AG08396 (cell line): ENCODE data around the gene SP2.
A peak's percentile ranks its signal among the peaks of the same experiment; 100 is the strongest.

Source experiments
- DNase-seq: peaks from one replicate; pipeline ENCODE4 v3.0.0; 2012; ENCODE audit warnings: low spot score, mixed read lengths

SP2 gene

DNA sequence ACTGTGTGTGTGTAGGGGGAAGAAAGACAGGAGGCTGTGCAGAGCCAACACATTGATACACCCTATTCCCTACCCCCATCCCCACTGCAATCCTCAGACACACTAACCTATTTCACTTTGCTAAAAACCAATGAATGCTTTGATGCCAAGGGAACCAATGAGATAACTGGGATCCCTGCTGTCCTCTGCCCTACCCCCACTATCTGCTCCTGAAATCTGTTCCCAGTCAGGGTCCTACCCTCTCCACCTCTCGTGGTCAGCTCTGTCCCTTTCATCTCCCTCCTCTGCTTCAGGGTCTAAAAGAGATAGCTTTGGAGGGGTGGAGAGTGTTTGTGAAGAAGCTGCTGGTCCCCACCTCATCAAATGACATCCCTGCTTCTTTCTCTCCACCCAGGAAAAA lies 26.0 kb upstream of the SP2 start:
- DNase-seq = no peak

DNA sequence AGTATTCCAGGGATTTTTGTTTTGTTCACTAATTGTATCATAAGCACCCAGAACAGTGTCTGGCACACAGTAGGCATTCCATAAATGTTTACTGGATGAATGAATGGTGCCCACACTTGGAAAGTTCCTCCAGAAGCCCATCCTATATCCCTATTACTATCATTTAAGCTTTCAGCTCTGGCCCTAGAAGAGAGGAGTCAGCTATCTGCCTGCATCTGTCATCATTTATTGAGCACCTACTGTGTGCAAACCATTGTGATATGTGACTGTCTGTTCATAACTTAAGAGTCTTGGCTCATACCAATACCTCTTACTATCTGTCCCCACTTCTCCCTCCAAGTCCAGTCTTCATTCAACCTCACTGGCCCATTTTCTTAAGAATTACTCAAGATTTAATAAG lies 25.0 kb upstream of the SP2 start:
- no peak for DNase-seq

DNA sequence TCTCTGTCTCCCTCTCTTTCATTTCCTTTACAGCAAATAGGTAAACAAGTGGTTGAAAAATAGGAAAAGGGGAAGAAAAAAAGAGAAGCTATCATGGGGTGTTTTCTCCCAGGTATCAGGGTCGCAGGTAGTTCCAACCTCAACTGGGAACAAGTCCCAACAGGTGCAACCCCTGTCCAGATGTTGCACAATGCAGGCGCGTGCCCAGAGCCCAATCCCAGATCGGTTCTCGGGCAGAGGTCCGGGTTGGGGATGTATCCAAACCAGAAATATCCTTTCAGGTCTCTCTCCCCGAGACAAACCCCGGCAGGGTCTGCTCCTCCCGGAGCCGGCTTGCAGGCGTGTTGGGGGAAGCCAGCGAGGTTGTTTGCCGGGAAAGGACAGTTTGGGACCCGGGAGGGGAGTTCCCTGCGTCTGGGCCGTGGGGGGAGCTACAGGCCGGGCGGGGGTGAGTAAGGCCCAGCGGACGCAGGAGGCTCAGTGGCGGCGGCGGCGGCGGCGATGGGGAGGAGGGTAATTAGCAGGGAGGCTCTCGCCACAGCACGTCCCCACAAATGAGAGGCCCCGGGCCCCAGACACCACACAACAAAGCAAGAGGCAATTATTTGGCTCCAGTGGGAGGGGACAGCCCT lies 23.9 kb upstream of the SP2 start:
- DNase-seq = no peak

DNA sequence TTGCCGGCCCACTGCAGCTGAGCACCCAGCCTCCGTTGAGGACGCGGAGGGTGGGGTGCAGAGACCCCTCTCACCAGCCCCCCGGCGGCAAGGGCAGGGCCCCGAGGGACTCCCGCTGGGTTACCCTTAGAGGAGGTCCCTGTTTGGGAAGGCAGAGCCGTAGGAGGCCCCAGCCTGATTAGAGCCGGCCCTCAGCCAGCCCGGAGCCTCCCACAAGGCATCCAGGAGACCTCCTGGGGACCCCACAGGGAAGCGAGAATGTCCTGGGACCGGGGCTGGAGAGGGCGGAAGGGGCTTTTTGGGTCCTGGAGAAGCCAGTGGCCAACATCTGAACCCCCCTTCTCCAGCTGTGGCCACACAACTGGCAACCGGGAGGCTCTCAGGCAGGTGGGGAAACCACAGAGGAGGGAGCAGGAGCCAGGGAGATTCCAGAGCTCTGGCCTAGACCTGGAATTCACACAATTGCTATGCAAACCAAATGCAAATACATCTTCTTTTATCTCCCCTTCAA lies 23.3 kb upstream of the SP2 start:
- no peak for DNase-seq

DNA sequence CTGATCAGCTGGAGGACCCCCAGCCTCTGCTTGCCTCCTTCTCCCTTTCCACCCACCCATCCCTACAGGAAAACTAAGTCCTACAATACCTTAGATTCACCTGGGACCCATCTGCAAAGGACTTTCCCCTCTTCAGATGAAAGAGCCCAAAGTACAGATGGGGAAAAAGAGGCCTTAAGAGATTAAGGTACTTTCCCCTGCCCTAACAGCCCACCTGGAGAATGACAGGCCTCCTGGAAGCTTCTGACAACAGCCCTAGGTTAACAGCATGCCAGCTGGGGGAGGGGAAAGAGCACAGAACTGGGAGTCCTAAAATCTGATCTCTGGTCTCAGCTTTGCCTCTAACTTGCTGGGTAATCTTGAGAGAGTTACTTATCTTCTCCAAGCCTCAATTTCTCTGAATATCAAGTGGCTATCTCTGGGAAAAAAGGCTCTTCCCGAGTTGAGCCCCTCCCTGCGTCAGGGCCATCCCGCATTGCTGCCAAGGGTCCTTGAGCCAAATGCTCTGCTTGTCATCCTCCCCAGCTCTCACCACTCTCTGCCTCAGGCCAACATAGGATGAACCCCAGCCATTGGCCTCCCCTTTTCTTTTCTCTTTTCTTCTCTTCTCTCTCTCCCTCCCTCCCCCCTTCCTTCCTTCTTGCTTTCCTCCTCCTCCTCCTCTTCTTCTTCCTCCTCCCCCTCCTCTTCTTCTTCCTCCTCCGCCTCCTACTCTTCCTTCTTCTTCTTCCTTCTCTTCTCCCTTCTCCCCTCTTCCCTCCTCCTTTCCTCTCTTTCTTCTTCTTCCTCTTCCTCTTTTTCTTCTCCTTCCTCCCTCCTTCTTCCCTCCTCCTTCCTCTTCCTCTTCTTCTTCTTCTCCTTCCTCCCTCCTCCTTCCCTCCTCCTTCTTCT lies 22.6 kb upstream of the SP2 start:
- no peak for DNase-seq

DNA sequence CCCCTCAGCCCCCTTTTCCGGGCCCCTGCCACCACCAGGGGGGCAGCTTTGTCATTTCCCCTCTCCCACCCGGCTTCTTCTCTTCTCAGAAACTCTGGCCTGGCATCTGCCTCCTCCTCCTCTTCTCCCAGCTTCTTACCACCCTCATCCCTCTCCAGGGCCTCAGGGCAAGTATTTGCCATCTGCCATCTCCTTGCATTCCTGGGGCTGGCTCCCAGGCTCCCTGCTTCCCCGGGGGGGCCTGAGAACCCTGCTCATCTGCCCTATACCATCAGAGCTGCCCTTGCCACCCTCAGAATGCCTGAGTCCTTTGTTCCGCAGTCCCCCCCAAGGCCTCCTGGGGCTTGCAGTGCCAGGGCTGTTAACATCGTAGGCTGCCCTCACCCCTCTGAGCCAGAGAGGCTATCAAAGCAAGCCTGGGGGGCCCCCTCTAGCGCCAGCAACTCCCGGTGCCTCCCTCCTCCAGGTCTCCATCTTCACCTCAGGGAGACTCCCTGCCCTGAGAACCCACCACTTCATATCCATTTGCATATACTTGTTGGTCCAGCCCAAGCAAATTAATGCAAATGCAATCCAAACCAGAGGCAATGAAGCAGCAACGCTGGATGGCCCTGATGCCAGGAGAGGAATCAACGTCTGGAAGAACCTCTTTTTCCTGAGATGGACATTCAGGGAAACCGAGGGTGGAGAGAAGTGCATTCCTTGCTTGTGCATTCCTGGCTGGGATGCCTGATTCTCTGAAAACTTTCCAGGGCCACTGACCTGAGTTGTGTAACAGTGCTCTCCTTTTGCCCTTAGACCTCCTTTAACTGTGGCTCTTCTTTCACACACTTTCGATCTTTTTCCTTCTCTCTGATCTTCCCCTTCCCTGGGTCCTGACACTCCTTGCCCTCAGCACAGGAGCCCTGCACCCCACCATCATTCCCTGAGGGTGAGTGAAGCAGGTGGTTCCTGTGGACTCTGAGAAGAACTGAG lies 20.7 kb upstream of the SP2 start:
- no peak for DNase-seq

DNA sequence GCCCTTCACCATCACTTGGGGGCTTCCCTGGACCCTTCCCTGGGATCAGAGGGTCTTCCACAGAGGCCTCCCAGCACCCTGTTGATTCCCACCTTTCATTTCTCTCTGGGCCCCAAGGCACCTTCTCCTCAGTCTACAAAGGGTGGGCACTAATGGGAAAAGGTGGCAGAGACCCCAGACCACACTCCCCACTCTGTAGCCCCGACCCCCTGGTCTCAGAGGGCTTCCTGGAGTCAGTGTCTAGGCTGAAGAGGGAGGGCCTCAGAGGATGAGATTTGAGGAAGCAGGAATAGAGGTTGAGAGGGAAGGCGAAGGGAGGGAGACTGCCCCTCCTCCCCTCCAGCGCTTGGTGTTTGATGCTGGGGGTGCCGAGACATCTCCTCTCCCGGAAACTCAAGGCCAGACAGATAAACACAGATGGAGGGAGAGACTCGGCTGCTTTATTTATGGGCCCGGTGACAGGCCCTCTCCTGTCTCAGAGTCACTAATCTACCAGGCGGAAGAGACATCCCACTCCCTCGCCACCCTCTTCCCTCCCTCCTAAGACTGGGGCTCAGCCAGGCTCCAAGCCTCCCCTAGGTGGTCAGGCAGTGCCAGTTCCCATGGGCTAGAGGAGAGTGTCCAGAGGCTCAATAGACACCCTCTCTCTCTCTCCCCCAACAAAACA lies 18.5 kb upstream of the SP2 start:
- DNase-seq = no peak

DNA sequence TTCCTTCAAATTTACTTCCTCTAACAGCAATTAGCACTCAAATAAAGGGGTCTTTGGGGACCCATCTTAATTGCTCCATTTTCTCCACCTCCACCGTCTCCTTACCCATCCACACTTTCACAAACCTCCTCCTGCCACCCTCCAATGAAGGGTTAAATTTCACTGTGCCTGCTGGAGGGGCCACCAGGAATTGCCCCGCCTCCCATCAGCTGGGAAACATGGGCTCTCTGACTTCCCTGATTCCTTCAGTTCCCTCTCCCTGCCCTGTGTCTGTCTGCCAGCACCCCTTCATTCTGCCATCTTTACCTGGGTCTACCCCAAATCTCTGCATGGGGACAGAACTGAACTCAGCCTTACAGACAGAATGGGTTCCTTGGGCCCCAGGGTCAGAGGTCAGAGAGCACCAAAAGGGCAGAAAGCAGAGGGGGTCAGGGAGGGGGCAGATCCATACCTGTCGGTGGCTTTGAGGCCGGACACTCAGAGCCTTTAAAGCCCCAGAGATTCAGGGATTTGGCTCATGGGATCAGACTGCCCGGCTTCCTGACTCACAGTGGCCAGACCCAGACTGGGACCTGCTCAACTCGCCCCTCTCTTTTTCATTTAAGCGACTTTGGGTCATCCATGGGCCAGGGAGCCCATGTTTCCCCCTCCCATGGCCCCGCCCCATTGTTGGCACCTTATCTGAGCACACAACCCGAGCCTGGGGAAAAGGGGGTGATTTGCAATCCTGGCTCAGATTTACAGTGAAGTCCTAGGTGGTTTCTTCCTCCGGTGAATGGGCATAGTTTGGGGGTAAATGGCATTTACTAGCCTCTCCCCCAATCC lies 17.6 kb upstream of the SP2 start:
- DNase-seq = no peak

DNA sequence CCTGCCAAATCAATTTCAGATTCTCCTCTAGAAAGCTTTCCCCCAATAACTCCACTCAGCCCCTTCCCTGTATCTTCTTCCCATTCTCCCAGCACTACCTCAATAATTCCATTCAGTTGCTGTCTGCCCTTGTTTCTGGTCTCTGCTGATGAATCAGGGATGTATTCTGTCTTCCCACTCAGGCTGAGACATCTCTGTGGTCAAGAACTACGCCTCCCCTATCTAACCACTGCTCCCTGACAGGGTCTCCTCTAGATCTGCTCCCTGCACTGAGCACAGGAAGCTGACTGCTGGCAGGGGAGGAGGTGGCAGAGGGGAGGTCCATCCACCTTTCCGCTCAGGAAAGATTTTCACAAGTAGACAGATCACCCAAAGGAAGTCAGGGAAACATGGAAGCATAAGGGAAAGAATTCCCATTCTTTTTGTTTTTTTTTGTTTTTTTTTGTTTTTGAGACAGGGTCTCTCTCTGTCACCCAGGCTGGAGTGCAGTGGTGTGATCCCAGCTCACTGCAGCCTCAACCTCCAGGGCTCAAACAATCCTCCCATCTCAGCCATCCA lies 16.9 kb upstream of the SP2 start:
- no peak for DNase-seq

DNA sequence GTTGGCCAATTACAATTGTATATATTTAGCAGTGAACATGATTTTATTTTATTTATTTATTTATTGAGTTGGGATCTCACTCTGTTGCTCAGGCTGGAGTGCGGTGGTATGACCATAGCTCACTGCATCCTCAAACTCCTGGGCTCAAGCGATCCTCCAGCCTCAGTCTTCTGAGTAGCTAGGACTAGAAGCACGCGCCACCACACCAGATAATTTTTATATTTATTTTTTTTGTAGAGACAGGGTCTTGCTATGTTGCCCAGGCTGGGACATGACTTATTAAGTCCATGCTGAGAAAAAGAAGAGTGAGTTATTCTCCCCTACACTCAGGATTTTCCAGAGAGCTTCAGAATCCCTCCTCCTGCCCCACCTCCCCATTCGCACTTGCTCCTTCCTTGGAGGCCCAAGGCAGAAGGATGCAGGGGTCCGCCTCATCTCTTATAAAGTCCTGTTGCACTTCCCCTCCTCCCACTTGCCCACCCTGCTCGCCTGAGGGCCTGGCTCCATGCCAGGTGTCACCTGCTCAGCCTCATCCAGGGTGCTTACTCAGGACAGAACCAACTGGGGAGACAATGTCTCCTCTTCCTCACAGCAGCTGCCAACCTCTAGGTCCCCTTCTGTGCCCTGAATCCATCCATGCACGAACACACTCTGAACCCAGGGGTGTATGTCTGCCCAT lies 16.1 kb upstream of the SP2 start:
- no peak for DNase-seq

DNA sequence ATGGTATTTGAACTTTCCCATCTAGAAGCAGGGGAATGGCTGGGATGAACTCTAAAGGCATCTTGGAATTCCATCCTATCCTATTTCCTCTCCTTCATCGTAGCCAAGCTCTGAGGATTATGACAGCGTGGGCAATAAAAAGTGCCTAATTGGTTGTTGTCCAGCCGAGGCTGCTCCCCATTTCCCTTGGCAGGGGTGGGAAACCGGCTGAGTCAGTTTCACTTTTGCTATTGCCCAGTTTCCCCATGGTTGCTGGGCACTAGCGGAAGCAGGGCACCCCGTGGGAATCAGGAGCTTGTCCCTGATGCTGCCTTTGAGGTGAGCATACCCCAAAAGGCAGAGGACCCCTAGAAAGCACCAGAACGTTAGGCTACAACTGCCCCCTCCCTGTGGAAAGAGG lies 13.8 kb upstream of the SP2 start:
- peak; percentile 40 for DNase-seq

DNA sequence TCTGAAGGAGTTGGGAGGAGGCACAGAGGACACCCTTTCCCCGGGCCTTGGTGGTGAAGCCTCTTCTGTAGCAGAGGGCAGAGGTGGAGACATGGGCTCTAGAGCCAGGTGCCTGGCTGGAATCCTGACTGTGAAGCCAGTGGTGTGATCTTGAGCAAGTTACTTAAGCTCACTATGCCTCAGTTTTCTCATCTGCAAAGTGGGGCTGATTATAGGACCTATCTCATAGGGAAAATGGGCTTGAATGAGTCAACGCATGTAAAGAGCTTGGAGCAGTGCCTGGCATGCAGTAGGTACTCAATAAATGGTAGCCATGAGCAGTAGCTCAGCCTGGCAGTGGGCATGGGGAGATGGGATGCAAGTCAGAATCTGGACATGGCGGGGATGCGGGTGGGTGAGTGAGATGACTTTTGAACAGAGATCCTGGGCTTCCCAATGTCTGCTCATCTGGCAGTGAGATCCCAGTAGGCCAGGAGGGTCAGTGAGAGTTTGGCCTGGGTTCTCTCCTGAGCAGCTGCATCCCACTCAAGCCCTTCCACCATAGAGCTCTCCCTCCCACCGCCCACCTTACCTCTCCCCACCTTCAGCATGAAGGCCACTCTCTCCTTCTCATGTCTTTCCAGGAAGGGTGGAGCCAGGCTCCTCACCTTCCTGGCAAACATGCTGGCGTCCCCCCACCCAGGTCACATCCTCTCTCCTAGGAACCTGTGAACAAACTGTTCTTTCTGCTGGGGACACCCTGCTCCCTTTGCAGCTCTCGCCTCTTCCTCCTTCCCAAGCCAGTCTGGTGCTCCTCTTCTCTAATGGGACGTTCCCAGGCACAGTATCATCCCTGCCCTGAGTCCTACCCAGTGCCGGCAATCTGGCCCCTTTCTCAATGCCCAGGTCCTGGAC lies 13.1 kb upstream of the SP2 start:
- DNase-seq = no peak

DNA sequence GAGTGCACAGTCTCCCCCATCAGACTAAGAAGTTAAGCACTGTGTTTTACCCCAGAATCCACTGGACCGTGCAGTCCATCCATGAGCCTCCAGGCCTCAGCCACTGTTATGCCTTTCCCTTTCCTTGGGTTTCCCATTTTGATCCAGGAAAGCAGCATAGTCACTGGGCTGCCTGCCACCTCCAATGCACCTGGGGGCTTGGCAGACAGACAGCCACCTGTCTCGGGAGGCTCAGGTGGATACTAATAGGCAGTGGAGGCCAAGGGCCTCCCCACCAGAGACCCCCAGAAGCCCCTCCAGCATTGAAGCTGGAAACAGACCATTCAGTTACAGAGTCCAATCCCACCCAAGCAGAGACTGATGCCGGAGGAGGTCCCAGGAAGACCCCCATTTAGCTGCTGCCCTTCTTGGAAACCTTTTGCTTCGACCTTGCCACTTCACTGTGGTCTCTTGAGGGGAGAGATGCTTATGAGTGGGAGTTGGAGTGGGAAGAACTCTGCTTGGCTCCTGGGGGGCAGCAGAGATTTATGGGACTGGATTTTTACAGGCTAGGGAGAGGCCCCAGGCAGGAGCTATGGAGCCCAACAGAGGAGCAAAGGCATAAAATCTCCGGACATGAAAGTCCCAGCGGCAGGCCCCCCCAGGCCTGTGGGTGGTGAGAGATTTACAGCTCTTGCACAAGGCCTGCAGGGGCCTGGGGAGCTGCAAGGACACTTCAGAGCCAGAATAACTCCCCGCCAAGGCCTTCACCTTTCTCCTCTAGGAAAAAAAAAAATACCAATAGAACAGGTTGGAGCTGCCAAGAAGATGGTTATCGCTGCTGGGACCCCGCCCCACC lies 12.2 kb upstream of the SP2 start:
- no peak for DNase-seq

DNA sequence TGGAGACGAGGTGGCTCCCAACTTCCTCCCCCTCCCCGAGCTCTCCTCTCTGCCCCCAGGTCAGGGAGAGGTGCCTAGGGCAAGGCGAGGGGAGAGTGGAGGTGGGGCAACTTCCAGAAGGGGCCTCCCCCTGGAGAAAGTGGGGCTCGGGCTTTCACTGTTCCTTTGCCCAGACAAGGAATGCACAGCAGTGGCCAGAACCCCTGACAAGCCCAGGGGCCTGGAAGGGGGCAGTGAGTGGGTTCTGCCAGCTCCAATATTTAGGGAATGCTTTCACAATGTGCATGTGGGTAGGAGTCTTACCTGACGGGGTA lies 11.7 kb upstream of the SP2 start:
- no peak for DNase-seq

DNA sequence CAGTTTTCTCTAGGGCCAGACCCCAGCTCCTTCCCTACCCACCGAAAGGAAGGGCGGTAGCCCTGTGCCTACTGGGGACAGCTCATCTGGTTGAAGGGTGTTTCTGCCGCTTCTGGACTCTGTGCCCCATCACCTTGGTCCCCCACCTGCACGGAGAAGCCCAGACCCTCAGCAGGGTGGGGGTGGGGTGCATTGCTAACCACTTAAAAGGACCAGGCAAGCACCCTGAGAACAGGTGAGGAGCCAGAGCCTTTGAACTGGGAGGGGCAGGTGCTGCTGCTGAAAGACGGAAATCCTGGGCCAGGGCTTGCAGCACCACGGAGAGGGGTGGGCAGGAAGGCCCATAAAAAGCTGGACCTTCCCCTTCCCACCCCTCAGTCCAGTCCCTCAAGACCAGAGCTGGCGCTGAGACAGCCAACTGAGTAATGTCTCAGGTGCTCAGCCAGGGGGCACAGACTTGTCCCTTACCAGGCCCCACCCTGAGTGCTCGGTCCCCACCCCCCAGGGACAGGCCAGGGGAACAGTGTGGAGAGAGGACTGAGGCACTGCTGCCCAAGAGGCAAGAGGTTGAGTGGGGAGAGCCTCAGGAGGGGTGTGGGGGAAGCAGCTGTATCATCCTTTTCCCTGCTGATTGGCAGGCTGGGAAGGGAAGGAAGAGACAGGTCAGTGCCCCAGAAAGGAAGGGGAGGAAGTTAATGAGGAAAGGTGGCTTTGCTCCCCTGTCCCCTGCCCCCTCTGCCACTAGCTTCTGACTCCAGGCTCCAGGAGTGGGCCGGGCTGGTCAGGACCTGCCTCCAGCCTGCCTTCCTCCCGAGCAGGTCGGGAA lies 10.9 kb upstream of the SP2 start:
- no peak for DNase-seq

DNA sequence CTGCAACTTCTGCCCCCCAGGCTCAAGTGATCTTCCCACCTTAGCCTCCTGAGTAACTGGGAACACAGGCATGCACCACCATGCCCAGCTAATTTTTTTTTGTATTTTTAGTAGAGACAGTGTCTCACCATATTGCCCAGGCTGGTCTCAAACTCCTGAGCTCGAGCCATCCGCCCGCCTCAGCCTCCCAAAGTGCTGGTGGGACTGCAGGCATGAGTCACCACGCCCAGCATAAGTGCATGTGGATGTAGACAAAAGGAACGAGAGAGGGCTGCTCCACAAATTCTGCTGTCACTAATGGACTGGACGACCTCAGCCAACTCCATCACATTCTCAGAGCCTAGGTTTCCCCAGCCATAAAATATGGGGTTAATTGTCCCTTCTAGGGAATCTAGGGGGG lies 7.7 kb upstream of the SP2 start:
- no peak for DNase-seq
